Neural cell (in vitro differentiated cells): ENCODE data around the gene TFPT.

Experiments used
- CTCF ChIP-seq: fragments of 450-650 bp; IDR thresholded peaks from 2 replicates; pipeline ENCODE4 v1.5.1; 2014; ENCODE audit warnings: antibody characterized with exemption, mild to moderate bottlenecking, moderate library complexity; ENCODE audit not compliant: poor library complexity, severe bottlenecking
- EP300 ChIP-seq: fragments of 450-650 bp; conservative IDR thresholded peaks from 2 replicates; pipeline ENCODE4 v1.6.1; 2014; ENCODE audit warnings: antibody characterized with exemption, mild to moderate bottlenecking, moderate library complexity; ENCODE audit not compliant: poor library complexity, severe bottlenecking
- EZH2 ChIP-seq: fragments of 200-600, 300-800 bp; shearing (Covaris generic), sonication (generic); IDR thresholded peaks from 2 replicates; pipeline ENCODE4 v1.6.1; 2014; ENCODE audit warnings: antibody characterized with exemption, low read length, borderline replicate concordance, mild to moderate bottlenecking; ENCODE audit not compliant: insufficient read depth, poor library complexity, severe bottlenecking
- MXI1 ChIP-seq: fragments of 450-650 bp; conservative IDR thresholded peaks from 2 replicates; pipeline ENCODE4 v1.6.1; 2014; ENCODE audit warnings: antibody characterized with exemption, mild to moderate bottlenecking; ENCODE audit not compliant: poor library complexity, severe bottlenecking
- POLR2AphosphoS5 ChIP-seq: IDR thresholded peaks from 2 replicates; pipeline ENCODE4 v1.6.1; 2012
- RAD21 ChIP-seq: fragments of 450-650 bp; conservative IDR thresholded peaks from 2 replicates; pipeline ENCODE4 v1.6.1; 2014; ENCODE audit warnings: antibody characterized with exemption, mild to moderate bottlenecking, moderate library complexity
- REST ChIP-seq: IDR thresholded peaks from 2 replicates; pipeline ENCODE4 v1.6.1; 2012; ENCODE audit warnings: borderline replicate concordance
- TAF1 ChIP-seq: IDR thresholded peaks from 2 replicates; pipeline ENCODE4 v1.6.1; 2012; ENCODE audit warnings: low read depth

GRCh38 chr19:54074851-54075250 is 40.6 kb downstream of the TFPT start:
- TF ChIP-seq CTCF: no peak
- TF ChIP-seq TAF1: no peak
- no peak for TF ChIP-seq EZH2
- no peak for TF ChIP-seq REST
- no peak for TF ChIP-seq POLR2AphosphoS5
- TF ChIP-seq MXI1: no peak
- TF ChIP-seq RAD21: no peak
- TF ChIP-seq EP300: no peak
